HL-60/S4 treated with retinoic acid at 250 ng/mL for 4 days and 3 days (cell line): ENCODE results near the gene ZKSCAN7.
"Not testable (repeated sequence)": the region's sequence is repeated elsewhere in the genome, so short reads cannot be mapped to it uniquely, and the experiment has no call there.

ENCODE experiments used
- in situ Hi-C: fragments of 300-500 bp; cut with MboI; formaldehyde crosslinking; loops from 2 replicates; pipeline ENCODE4 v1.7.0; 2022; ENCODE audit warnings: low sequenced_read_pairs

Gene ZKSCAN7

DNA sequence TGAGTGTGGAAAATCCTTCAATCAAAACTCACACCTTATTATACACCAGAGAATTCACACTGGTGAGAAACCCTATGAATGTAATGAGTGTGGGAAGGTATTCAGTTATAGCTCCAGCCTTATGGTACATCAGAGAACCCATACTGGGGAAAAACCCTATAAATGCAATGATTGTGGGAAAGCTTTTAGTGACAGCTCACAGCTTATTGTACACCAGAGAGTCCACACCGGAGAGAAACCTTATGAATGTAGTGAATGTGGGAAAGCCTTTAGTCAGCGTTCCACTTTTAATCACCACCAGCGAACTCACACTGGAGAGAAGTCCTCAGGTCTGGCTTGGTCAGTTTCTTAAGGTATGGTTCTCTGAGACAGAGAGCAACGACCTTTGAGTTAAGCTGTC, 16.0 kb downstream of the ZKSCAN7 start:
- in situ Hi-C loops, result no loop called here

DNA sequence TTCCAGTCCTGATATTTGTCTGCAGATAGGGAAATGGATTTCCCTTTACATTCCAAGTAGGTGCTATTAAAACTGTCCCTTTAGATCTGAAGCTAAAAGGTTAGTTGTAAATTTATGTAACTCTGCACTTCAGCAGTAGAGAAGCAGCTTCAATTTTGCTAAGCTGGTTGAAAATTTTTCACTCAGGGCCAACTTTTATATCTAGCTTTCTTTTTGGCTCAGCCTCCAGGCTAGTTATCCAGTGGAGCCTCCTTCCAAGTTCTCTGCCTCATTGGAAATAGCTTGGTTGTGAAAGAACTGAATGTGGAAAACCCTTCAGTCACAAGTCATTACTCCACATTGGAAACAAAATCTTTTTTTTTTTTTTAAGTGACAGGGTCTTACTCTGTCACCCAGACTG, 21.6 kb downstream of the ZKSCAN7 start:
- in situ Hi-C loops, result no loop called here

DNA sequence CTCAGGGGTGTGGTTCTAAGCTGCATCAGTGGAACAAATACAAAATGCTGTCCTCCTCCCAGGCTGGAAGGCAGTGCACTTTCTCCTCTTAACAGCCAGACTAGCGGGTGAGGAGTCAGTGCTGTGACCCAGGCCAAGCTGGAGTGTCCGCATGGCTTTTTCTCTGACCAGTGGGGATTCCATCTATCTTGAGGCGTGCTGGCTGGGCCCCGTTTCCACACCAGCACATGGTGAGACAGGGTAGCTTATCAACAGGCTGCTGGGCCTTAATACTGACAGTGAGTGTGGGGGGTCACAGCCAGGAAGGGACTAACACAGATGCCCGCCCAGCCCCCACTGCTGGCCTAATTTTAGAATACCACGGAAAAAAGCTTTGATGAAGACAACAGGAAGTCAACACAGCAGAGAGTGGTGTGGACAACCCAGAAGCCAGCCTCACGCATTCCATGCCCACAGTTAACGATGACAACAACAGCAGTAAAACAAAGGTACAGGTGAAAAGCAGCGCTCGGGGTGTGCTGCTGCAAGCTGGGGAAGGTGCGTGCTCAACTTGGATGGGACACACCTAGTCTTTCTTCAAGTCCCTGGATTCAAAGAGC, 22.5 kb downstream of the ZKSCAN7 start:
- in situ Hi-C loops, result not testable (repeated sequence)

DNA sequence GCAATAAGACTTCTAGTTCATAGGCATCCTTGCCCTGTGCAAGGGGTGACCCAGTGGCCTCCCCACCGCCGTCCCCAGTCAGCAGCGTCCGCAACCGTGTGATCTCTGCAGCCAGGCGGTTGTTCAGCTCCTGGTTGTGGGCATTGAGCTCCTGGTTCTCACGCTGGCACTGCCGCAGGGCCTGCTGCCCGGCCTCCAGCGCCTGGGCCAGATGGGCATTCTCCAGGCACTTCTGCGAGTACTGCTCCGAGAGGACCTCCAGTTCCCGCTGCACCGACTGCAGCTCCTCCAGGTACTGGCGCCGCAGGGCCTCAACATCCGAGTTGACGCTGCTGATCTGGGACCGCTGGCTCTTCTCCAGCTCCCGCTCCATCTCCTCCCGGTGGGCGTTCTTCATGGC, 23.3 kb downstream of the ZKSCAN7 start:
- in situ Hi-C loops, result not testable (repeated sequence)

- in situ Hi-C loops, result not testable (repeated sequence)
Observed at GRCh38 chr3:44578924-44579515, 24.0 kb downstream of the ZKSCAN7 start.

DNA sequence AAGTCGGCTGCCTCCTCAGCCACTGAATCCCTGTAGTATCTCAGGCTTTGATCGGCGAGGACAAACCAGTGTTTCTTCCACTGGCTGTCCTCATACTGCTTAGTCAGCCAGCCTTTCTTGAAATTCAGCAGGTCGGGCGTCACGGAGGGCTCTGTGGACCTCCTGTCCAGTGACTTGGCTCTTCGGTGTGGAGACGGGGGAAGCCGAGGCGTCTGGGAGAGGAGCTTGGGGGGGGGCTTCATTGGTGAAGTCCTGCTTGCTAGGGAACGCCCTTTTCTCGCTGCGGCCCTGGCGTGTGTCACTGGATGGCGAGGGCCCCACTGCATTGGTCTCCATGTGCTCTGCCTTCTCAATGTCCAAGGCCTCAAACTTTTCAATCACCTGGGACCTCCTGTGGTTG, 24.8 kb downstream of the ZKSCAN7 start:
- in situ Hi-C loops, result not testable (repeated sequence)

DNA sequence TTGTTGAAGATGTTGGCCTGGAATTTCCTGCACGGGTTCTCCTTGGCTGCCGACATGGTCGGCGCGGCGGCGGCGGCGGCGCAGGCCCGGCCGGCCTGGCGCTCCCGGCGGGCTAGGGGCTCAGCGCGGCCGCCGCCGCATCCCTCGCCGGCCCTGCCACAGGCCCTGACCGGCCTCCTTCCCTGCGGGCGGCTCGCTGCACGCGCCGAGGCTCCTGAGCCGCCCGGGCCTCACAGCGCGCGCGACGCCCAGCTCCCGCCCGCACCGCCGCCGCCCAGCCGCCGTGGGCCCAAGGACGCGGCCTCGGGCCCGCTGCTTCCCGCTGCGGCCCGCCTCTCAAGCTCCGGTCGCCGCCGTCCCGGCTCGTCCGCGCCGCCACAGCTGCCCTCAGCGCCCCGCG, 26.0 kb downstream of the ZKSCAN7 start:
- in situ Hi-C loops, result not testable (repeated sequence)

DNA sequence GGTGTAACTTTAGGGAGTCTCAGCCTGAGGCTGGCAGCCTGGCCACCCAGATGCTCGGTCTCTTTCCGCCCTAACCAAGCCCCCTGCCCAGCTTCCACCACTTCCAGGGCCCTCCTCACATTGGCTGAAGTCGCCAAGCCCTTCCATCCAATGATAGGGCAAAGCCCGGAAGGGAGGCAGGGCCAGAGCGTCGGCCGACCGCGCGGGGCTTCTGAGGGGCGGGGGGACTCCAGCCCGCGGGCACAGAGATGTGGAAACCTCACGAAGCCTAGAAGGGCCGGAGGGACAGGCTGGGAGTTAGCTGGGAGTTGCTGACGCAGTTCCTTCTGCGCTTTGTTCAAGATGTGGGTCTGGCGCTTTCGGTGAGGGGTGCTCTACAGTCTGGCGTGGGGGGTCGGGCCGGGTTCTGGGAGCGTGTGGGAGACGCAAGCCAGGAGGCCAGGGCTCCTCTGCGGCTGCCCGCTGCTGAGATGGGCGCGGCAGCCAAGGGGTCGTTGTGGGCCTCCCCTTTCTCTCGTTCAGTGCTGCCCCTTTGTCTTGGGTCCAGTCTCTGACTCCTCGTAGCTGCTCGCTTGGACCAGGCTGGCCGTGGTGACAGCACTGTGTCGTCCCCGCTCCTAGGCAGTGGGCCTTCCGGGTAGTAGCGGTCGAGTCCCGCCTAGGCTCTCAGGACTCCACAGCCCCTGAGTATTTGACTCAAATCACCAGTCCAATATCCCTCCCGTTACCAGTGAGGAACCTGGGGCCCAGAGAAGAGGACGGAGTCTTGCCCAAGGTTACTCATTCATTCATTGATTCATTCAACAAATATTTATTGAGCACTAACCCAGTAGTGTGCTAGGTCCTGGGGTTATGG, 29.9 kb downstream of the ZKSCAN7 start, which contains the start of gene ZNF660:
ZNF660 (plus strand) TSS at position 319 of the 856 bp plus-strand sequence. CDS start 9,230 bp downstream, outside the sequence.
- in situ Hi-C loops, result no loop called here

DNA sequence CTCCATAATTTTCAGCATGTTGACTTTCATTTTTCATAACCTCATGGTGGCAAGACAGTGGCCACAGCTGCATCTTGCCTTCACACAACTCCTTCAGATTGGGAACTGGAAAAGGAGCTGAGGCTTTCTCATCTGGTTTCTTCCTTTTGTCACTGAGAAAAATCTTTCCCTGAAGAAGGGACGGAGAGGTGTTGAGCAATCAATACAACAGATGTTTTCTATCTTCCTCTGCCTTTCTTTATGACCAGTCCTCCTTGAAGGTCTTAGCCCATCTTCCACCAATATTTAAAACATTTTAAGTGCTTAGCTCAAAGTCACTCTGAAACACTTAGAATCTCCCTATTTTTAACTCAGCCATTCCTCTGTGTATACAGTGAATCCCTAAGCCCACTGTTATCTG, 41.6 kb downstream of the ZKSCAN7 start:
- in situ Hi-C loops, result no loop called here

DNA sequence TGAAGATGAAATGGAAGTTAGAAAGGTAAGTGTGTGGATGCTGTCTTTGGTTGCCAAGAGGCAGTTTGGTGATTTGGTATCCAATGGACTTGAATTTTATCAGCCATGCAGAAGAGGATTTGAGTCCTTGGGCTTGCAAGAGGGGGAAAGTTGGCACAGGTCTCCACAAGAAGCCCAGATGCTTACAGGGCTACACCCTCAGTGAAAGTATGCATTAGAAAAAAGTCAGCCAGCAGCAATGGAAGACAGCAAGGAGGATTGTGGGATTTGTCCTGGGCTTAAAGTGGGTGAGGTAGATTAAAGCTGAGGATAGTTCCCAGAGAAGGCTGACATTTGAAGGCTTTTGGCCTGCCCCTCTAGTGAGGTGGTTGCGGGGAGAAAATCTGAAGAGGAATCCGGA, 46.8 kb downstream of the ZKSCAN7 start:
- in situ Hi-C loops, result no loop called here

DNA sequence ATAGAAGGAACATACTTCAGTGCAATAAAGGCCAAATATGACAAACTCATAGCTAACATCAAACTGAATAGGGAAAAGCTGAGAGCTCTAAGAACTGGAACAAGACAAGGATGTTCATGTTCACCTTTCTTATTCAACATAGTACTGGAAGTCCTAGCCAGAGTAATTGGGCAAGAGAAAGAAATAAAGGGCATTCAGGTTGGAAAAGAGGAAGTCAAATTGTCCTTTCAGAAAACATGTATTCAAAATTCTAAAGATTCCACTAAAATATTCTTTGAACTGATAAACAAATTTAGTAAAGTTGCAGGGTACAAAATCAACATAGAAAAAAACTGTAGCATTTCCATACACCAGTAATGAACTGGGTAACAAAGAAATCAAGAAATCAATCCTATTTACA, 57.7 kb downstream of the ZKSCAN7 start:
- in situ Hi-C loops, result no loop called here
